ENCODE data around the gene TIMM8B.
"Not testable (repeated sequence)": the region's sequence is repeated elsewhere in the genome, so short reads cannot be mapped to it uniquely, and the experiment has no call there.

TIMM8B gene
- total RNA-seq: 17.2 to 33.6 (median 19.2) reads per million in 4 experiments

- peak; percentile 94 for DNase-seq
Measured at GRCh38 chr11:112086422-112087191, at the start of gene TIMM8B, which contains the start of gene SDHD. Gene TIMM8B (minus strand): TSS chr11:112086756. CDS start chr11:112086723, 33 bp downstream. Gene SDHD (plus strand): TSS chr11:112086873. CDS start chr11:112086908, 35 bp downstream.

- no peak for DNase-seq
Measured at GRCh38 chr11:112134473-112134872, 47.9 kb upstream of the TIMM8B start.

- DNase-seq: no peak
Measured at GRCh38 chr11:112132737-112133136, 46.2 kb upstream of the TIMM8B start.

- DNase-seq: no peak
Measured at GRCh38 chr11:112129656-112130055, 43.1 kb upstream of the TIMM8B start.

GRCh38 chr11:112128483-112129121 is 42.0 kb upstream of the TIMM8B start:
- no peak for DNase-seq

GRCh38 chr11:112127056-112127455 is 40.5 kb upstream of the TIMM8B start:
- no peak for DNase-seq

- no peak for DNase-seq
Measured at GRCh38 chr11:112123129-112123528, 36.6 kb upstream of the TIMM8B start.

- DNase-seq: no peak
Measured at GRCh38 chr11:112121981-112122615, 35.5 kb upstream of the TIMM8B start.

GRCh38 chr11:112118176-112118575 is 31.6 kb upstream of the TIMM8B start:
- no peak for DNase-seq

- DNase-seq: no peak
Measured at GRCh38 chr11:112115386-112115785, 28.8 kb upstream of the TIMM8B start.

GRCh38 chr11:112114460-112114859 is 27.9 kb upstream of the TIMM8B start:
- DNase-seq: no peak

- DNase-seq: no peak
Measured at GRCh38 chr11:112113539-112114457, 27.2 kb upstream of the TIMM8B start.

- no peak for DNase-seq
Measured at GRCh38 chr11:112106070-112106469, 19.5 kb upstream of the TIMM8B start.

- no peak for DNase-seq
Measured at GRCh38 chr11:112103446-112103845, 16.9 kb upstream of the TIMM8B start.

- no peak for DNase-seq
Measured at GRCh38 chr11:112100462-112100861, 13.9 kb upstream of the TIMM8B start.

GRCh38 chr11:112097734-112098528 is 11.4 kb upstream of the TIMM8B start:
- no peak for DNase-seq

GRCh38 chr11:112096194-112096593 is 9.6 kb upstream of the TIMM8B start:
- DNase-seq: no peak

- DNase-seq: not testable (repeated sequence)
Measured at GRCh38 chr11:112095302-112095701, 8.7 kb upstream of the TIMM8B start.

GRCh38 chr11:112087212-112087611 is 656 bp upstream of the TIMM8B start:
- DNase-seq: no peak

- no peak for DNase-seq
Measured at GRCh38 chr11:112085822-112086421, 634 bp downstream of the TIMM8B start.

GRCh38 chr11:112082729-112083128 is 3.8 kb downstream of the TIMM8B start:
- no peak for DNase-seq
